HS-27A (cell line): Measurements from ENCODE around the gene CADM1.

Experiments
- DNase-seq: peaks from one replicate; pipeline ENCODE4 v3.0.0-alpha.2; 2012; ENCODE audit warnings: low read depth, missing footprints

Gene CADM1

GRCh38 chr11:115352805-115353485 lies 151.3 kb downstream of the CADM1 start:
- no peak for DNase-seq

- DNase-seq = no peak
These were observed 154.7 kb downstream of the CADM1 start for GRCh38 chr11:115349335-115350017.

GRCh38 chr11:115348416-115348815 lies 155.8 kb downstream of the CADM1 start:
- no peak for DNase-seq

- no peak for DNase-seq
These were observed 157.1 kb downstream of the CADM1 start for GRCh38 chr11:115347106-115347505.

GRCh38 chr11:115345840-115346239 lies 158.4 kb downstream of the CADM1 start:
- DNase-seq = no peak

GRCh38 chr11:115345361-115345760 lies 158.9 kb downstream of the CADM1 start:
- DNase-seq = no peak

- DNase-seq = no peak
These were observed 159.4 kb downstream of the CADM1 start for GRCh38 chr11:115344846-115345245.

- DNase-seq = no peak
These were observed 162.1 kb downstream of the CADM1 start for GRCh38 chr11:115342142-115342541.

GRCh38 chr11:115340874-115341273 lies 163.3 kb downstream of the CADM1 start:
- DNase-seq = no peak

- no peak for DNase-seq
These were observed 165.7 kb downstream of the CADM1 start for GRCh38 chr11:115338476-115338875.

GRCh38 chr11:115334932-115335788 lies 169.1 kb downstream of the CADM1 start:
- DNase-seq = no peak

- DNase-seq = no peak
These were observed 170.3 kb downstream of the CADM1 start for GRCh38 chr11:115333949-115334348.

- DNase-seq = no peak
These were observed 171.1 kb downstream of the CADM1 start for GRCh38 chr11:115333121-115333520.

GRCh38 chr11:115330684-115331482 lies 173.3 kb downstream of the CADM1 start:
- no peak for DNase-seq

- no peak for DNase-seq
These were observed 177.7 kb downstream of the CADM1 start for GRCh38 chr11:115326526-115326925.

- no peak for DNase-seq
These were observed 178.7 kb downstream of the CADM1 start for GRCh38 chr11:115325523-115325922.

GRCh38 chr11:115324581-115325432 lies 179.4 kb downstream of the CADM1 start:
- DNase-seq = no peak

GRCh38 chr11:115322553-115323203 lies 181.5 kb downstream of the CADM1 start:
- no peak for DNase-seq

GRCh38 chr11:115321605-115322289 lies 182.5 kb downstream of the CADM1 start:
- DNase-seq = no peak
